ENCODE results near the gene MAT2A. TPM values are rescaled to one million over a fixed set of nuclear protein-coding genes. Genes with fewer than 3 reads are reported as not detected.

Gene MAT2A
- total RNA-seq (100 to 1,000 TPM; 177 to 182 TPM), polyA plus RNA-seq (100 to 1,000 TPM in 1 of 2 donors, 10 to 100 TPM in 1; 75.4 to 126 TPM)

DNA sequence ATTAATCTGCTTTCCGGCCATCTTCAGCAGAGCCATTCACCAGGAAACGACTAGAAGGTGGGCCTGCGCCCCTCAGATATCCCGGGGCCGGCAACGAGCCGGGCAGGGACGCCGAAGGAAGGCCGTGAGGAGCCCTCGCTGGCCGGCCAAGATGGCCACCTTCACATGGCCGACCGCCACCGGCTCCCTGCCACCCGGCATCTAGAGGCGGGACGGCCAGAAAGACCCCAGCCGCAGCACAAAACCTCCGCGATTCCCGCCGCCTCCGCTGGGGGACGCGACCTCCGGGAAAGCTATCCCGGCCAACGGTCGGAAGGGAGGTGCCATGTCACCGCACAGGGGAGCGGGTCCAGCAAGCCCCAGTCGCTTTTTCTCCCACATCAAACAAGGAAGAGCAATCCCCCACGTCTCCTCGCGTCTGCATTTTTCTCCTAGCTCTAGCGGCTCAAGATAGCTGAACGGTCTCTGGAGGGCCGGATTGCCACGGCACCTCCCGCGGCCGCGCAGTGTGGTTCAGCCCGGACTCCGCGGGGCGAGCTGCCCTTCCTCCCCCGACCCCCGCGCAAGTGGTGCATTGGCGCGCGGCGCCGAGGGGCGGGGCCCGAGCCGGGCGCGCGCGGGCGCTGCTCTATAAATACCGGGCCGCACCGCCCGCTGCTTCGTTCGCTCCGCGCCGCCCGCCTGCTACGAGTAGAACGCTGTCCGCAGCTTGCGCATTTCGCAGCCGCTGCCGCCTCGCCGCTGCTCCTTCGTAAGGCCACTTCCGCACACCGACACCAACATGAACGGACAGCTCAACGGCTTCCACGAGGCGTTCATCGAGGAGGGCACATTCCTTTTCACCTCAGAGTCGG is at the start of gene MAT2A:
Gene MAT2A (plus strand): TSS at position 662 of the 854 bp plus-strand sequence. CDS start 120 bp downstream, at position 782.
- Histone ChIP-seq H3K27ac (ENCODE audit: low read depth, low read length) (peak within 1 kb of the TSS; percentile 83), H3K36me3 (ENCODE audit: insufficient read depth, low read length) (peaks cover 22% of the 10 kb centered on the region), H3K9me3 (ENCODE audit: control insufficient read depth in 1 of 2, low read length in 2 of 2) (no peaks in the 10 kb centered on the region), H3K4me3 (ENCODE audit: low read length in 2 of 2) (peak within 1 kb of the TSS; percentile 78 to 98), H3K27me3 (ENCODE audit: insufficient read depth, low read length) (no peaks in the 10 kb centered on the region), H3K4me1 (ENCODE audit: insufficient read depth, low read length) (peaks cover 44% of the 10 kb centered on the region)
- ChIA-PET CTCF (ENCODE audit: partially characterized antibody) (interaction anchor here (1.0 to 12.4 kb wide), 10 partner anchors 9 to 126 kb away, joined by 3 to 144 read pairs (median 4); partner anchors contain the start of genes GGCX and SH2D6), POLR2A (ENCODE audit: partially characterized antibody) (interaction anchor here (0.5 to 7.2 kb wide), 40 partner anchors 10 to 903 kb away, joined by 3 to 119 read pairs (median 8); partner anchors contain the start of genes C2orf68, CAPG, ELMOD3 and GGCX)
- Mint-ChIP-seq H3K27ac (peak within 1 kb of the TSS; percentile 94 to 97 (median 95)), H3K4me1 (peaks cover 33 to 58% (median 43%) of the 10 kb centered on the region in 4 donors), H3K9me3 (peaks cover 0 to 3% (median 0%) of the 10 kb centered on the region in 8 donors), H3K27me3 (no peaks in the 10 kb centered on the region), H3K4me3 (peak within 1 kb of the TSS; percentile 93 to 97 (median 95)), H3K36me3 (peaks cover 23 to 47% of the 10 kb centered on the region in 2 donors)
- intact Hi-C loops (cut with micrococcal nuclease), result loop anchor here (1.0 to 2.0 kb wide), 8 partner anchors 14 to 210 kb away; partner anchors contain the start of genes ELMOD3, GGCX, RETSAT and RNF181
- DNase-seq, result peak; percentile 78 to 91 (median 86)

DNA sequence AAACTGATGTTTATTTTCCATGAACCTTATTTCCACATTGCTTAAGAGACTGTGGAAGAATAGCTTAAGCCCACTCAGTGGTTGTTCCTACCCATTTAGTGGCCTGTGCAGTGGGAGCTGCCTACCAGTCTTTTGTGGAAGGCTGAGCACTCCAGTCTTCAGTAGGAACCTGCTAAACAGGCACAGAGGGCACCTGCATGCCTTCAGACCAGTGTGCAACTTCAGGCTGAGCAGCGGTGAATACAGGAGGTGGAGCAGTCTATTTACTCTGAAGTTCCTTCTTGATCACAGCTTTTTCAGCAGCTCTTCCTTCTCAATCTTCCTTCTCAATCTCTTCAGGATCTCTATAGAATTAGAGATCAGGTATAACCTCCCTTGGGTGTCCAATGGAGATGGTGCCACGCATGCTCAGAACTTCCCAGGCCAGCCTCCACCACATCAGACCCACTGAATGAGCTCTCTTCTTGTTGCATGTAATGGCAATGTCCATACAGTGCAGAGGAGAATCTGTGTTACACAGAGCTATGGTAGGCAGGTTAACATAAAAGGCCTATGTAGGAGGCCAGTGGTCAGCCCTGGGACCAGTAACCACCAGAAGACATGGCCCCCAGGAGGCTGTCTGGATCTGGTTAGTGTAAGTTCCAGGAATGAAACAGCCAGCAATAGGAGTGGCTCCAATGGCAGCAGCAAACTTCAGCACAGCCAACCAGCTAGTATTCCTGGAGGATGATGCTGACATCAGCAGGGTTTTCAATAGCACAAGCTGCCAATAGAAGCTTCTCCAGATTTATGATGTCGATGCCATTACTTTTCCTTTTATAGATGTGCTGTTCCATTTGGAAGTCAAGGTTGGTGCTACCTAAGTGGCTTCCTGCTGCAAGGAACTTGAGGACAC is 47.9 kb upstream of the MAT2A start:
- Histone ChIP-seq H3K36me3 (ENCODE audit: insufficient read depth, low read length) (no peaks in the 10 kb centered on the region), H3K4me1 (ENCODE audit: insufficient read depth, low read length) (no peaks in the 10 kb centered on the region), H3K9me3 (ENCODE audit: control insufficient read depth in 1 of 2, low read length in 2 of 2) (no peaks in the 10 kb centered on the region), H3K4me3 (ENCODE audit: low read length in 2 of 2) (no peak overlapping the region), H3K27me3 (ENCODE audit: insufficient read depth, low read length) (no peaks in the 10 kb centered on the region), H3K27ac (ENCODE audit: low read depth, low read length) (no peak overlapping the region)
- POLR2A ChIA-PET (ENCODE audit: partially characterized antibody), result no interaction called here
- CTCF ChIA-PET (ENCODE audit: partially characterized antibody), result interaction anchor here (1.2 kb wide), 1 partner anchor 216 kb away, joined by 3 read pairs; no protein-coding TSS in a partner anchor
- H3K4me3 Mint-ChIP-seq, result no peak overlapping the region
- no peak overlapping the region for H3K27ac Mint-ChIP-seq
- intact Hi-C loops (cut with micrococcal nuclease), result no loop called here
- no peak for DNase-seq
- no peaks in the 10 kb centered on the region for H3K4me1 Mint-ChIP-seq
- peaks cover 3 to 24% (median 14%) of the 10 kb centered on the region in 8 donors for H3K9me3 Mint-ChIP-seq
- H3K36me3 Mint-ChIP-seq, result peaks cover 2 to 4% of the 10 kb centered on the region in 2 donors
- H3K27me3 Mint-ChIP-seq, result peaks cover 0 to 2% of the 10 kb centered on the region in 2 donors

DNA sequence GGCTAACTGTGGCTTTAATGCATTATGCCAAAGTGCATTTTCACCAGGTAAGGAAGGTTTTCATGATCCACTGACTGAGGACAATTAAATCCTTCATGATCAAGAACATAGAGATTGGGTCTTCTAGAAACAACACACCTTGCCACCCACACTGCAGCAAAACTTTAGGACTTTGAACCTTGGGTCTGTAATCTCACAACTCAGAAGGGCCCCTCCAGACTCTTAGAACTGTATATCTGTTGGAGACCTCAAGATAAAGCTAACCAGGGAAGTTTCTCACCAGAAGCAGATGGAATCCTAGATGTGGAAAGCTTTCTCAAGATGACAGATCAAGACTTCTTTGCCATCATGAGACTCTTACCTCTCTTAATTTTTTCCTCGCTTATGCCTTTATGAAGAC is 42.5 kb upstream of the MAT2A start:
- Mint-ChIP-seq H3K27me3 (peaks cover 2 to 3% of the 10 kb centered on the region in 2 donors), H3K4me3 (no peak overlapping the region), H3K36me3 (no peaks in the 10 kb centered on the region), H3K27ac (no peak overlapping the region), H3K4me1 (no peaks in the 10 kb centered on the region), H3K9me3 (peaks cover 0 to 2% (median 0%) of the 10 kb centered on the region in 8 donors)
- ChIA-PET CTCF (ENCODE audit: partially characterized antibody) (interaction anchor here (1.2 to 1.5 kb wide), 2 partner anchors 9 to 41 kb away, joined by 3 read pairs; no protein-coding TSS in a partner anchor), POLR2A (ENCODE audit: partially characterized antibody) (no interaction called here)
- Histone ChIP-seq H3K9me3 (ENCODE audit: control insufficient read depth in 1 of 2, low read length in 2 of 2) (no peaks in the 10 kb centered on the region), H3K27me3 (ENCODE audit: insufficient read depth, low read length) (no peaks in the 10 kb centered on the region), H3K4me3 (ENCODE audit: low read length in 2 of 2) (no peak overlapping the region), H3K4me1 (ENCODE audit: insufficient read depth, low read length) (no peaks in the 10 kb centered on the region), H3K27ac (ENCODE audit: low read depth, low read length) (no peak overlapping the region), H3K36me3 (ENCODE audit: insufficient read depth, low read length) (no peaks in the 10 kb centered on the region)
- intact Hi-C loops (cut with micrococcal nuclease), result no loop called here
- no peak for DNase-seq

DNA sequence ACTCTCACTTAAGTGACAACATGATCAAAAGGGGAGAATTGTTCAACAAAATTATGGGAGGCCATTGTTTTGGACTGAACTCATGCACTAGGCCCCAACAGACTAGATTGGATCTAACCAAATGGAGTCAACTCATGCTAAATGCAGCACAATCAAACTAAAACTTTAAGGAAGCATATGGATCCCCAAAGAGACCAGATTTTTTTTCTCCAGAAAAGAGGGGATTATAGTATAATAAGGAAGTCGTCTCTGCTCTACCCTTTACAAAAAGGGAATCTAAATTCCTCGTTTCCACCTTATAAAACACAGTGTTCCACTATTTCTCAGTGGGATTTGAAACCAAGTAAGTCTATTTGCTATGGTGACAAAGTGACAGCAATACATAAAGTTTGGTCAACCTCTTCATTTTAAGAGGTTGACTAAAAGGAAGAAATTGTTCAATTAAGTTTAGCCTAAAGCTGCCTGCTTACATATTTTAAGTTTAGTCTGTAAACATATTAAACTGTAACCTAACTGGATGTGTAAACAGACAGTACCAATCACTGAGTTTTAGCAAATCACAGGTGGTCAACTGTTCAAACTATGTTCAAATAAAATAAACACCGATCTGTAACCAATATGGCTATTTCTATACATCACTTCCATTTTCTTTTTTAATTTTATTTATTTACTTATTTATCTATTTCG is 40.9 kb upstream of the MAT2A start:
- no peaks in the 10 kb centered on the region for H3K4me1 Mint-ChIP-seq
- H3K4me3 Mint-ChIP-seq, result no peak overlapping the region
- intact Hi-C loops (cut with micrococcal nuclease), result no loop called here
- H3K36me3 Mint-ChIP-seq, result no peaks in the 10 kb centered on the region
- H3K27me3 Mint-ChIP-seq, result peaks cover 2 to 3% of the 10 kb centered on the region in 2 donors
- H3K9me3 Mint-ChIP-seq, result no peaks in the 10 kb centered on the region
- ChIA-PET POLR2A (ENCODE audit: partially characterized antibody) (no interaction called here), CTCF (ENCODE audit: partially characterized antibody) (interaction anchor here (1.5 kb wide), 1 partner anchor 42 kb away, joined by 3 read pairs; no protein-coding TSS in a partner anchor)
- Histone ChIP-seq H3K4me3 (ENCODE audit: low read length in 2 of 2) (no peak overlapping the region), H3K9me3 (ENCODE audit: control insufficient read depth in 1 of 2, low read length in 2 of 2) (no peaks in the 10 kb centered on the region), H3K4me1 (ENCODE audit: insufficient read depth, low read length) (no peaks in the 10 kb centered on the region), H3K36me3 (ENCODE audit: insufficient read depth, low read length) (no peaks in the 10 kb centered on the region), H3K27ac (ENCODE audit: low read depth, low read length) (no peak overlapping the region), H3K27me3 (ENCODE audit: insufficient read depth, low read length) (no peaks in the 10 kb centered on the region)
- DNase-seq, result no peak
- no peak overlapping the region for H3K27ac Mint-ChIP-seq

DNA sequence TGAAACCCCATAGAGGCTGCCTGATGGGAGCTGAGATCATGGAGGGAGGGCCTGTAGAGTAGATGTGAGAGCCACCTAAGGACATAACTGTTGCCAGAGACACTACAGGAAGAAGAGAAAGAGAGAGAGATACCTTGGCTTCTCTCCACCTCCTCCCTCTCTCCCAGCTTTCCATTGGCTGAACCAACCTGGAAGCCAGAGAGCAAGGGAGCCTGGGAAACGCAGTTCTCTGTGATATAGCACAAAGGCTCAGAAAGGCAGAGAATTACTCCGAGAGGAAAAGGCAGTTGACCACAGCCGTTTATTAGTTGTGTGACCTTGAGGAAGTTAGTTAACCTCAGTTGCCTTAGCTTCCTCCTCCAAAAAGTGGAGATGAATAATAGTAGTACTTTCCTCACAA is 37.7 kb upstream of the MAT2A start:
- intact Hi-C loops (cut with micrococcal nuclease), result no loop called here
- no peaks in the 10 kb centered on the region for H3K9me3 ChIP-seq (ENCODE audit: control insufficient read depth in 1 of 2, low read length in 2 of 2)

DNA sequence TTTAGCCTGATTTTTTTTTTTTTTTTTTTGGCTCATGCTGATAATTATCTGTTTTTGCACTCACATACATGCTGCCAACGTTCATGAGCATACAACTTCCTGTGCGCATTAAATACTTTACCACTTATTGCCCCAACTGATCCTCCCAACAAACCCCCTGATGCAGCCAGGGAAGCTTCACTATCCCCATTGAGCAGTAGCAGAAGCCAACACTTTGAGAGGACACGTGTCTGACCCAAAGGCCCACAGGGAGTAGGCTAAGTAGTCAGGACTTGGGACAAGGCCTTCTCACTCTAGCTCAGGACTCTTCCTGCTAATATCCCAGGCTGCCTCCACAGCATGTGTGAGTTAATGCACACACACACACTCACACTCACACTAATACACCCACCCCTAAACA is 36.2 kb upstream of the MAT2A start:
- Mint-ChIP-seq H3K27ac (no peak overlapping the region), H3K4me3 (no peak overlapping the region), H3K4me1 (no peaks in the 10 kb centered on the region), H3K36me3 (no peaks in the 10 kb centered on the region), H3K9me3 (no peaks in the 10 kb centered on the region), H3K27me3 (peaks cover 0 to 2% of the 10 kb centered on the region in 2 donors)
- no peaks in the 10 kb centered on the region for H3K4me1 ChIP-seq (ENCODE audit: insufficient read depth, low read length)
- no peaks in the 10 kb centered on the region for H3K36me3 ChIP-seq (ENCODE audit: insufficient read depth, low read length)
- intact Hi-C loops (cut with micrococcal nuclease), result no loop called here
- no peak overlapping the region for H3K4me3 ChIP-seq (ENCODE audit: low read length in 2 of 2)
- no peak overlapping the region for H3K27ac ChIP-seq (ENCODE audit: low read depth, low read length)
- no peak for DNase-seq
- ChIA-PET CTCF (ENCODE audit: partially characterized antibody) (no interaction called here), POLR2A (ENCODE audit: partially characterized antibody) (no interaction called here)
- no peaks in the 10 kb centered on the region for H3K27me3 ChIP-seq (ENCODE audit: insufficient read depth, low read length)
- no peaks in the 10 kb centered on the region for H3K9me3 ChIP-seq (ENCODE audit: control insufficient read depth in 1 of 2, low read length in 2 of 2)

More for the DNA sequence above, 37.7 kb upstream of the MAT2A start:
- Histone ChIP-seq H3K4me3 (ENCODE audit: low read length in 2 of 2) (no peak overlapping the region), H3K4me1 (ENCODE audit: insufficient read depth, low read length) (no peaks in the 10 kb centered on the region), H3K27me3 (ENCODE audit: insufficient read depth, low read length) (no peaks in the 10 kb centered on the region), H3K27ac (ENCODE audit: low read depth, low read length) (no peak overlapping the region), H3K36me3 (ENCODE audit: insufficient read depth, low read length) (no peaks in the 10 kb centered on the region)
- no peaks in the 10 kb centered on the region for H3K36me3 Mint-ChIP-seq
- ChIA-PET CTCF (ENCODE audit: partially characterized antibody) (no interaction called here), POLR2A (ENCODE audit: partially characterized antibody) (no interaction called here)
- H3K27ac Mint-ChIP-seq, result peak overlapping the region in 1 of 7 donors; percentile 17
- no peak for DNase-seq
- no peak overlapping the region for H3K4me3 Mint-ChIP-seq
- H3K4me1 Mint-ChIP-seq, result no peaks in the 10 kb centered on the region
- H3K9me3 Mint-ChIP-seq, result no peaks in the 10 kb centered on the region
- peaks cover 2 to 3% of the 10 kb centered on the region in 2 donors for H3K27me3 Mint-ChIP-seq
